ENCODE measurements around the gene PIEZO2.

DNA sequence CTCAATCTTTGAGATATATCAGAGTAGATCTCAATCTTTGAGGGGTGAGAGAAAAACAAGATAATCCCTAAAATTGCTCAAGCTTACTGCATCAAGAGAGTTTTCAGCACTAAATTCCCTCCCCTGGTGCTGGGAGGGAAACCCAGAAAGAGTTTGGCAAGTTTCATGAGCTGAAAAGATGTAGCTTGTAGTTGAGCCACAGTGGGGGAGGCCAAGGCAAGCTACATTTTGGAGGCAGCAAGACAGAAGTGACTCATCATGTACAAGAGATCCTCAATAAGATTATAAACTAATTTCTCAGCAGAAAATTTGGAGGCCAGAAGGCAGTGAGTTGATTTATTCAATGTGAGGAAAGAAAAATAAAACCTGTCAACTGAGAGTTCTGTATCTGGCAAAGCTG, 308.2 kb downstream of the PIEZO2 start:
- TF ChIP-seq, protein P1, sequence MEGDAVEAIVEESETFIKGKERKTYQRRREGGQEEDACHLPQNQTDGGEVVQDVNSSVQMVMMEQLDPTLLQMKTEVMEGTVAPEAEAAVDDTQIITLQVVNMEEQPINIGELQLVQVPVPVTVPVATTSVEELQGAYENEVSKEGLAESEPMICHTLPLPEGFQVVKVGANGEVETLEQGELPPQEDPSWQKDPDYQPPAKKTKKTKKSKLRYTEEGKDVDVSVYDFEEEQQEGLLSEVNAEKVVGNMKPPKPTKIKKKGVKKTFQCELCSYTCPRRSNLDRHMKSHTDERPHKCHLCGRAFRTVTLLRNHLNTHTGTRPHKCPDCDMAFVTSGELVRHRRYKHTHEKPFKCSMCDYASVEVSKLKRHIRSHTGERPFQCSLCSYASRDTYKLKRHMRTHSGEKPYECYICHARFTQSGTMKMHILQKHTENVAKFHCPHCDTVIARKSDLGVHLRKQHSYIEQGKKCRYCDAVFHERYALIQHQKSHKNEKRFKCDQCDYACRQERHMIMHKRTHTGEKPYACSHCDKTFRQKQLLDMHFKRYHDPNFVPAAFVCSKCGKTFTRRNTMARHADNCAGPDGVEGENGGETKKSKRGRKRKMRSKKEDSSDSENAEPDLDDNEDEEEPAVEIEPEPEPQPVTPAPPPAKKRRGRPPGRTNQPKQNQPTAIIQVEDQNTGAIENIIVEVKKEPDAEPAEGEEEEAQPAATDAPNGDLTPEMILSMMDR (IDR thresholded peaks at IDR 0.05) = no peak
- no peak for TF ChIP-seq POLR2A (IDR thresholded peaks at IDR 0.05)

All from heart left ventricle (tissue), 13 donors.